ENCODE measurements around the gene ABHD1. TPM values are rescaled to one million over a fixed set of nuclear protein-coding genes. Genes with fewer than 3 reads are reported as not detected.

The ABHD1 gene
- total RNA-seq, 2 donors from 2014 or later = 0.33 TPM; not detected in 1

DNA sequence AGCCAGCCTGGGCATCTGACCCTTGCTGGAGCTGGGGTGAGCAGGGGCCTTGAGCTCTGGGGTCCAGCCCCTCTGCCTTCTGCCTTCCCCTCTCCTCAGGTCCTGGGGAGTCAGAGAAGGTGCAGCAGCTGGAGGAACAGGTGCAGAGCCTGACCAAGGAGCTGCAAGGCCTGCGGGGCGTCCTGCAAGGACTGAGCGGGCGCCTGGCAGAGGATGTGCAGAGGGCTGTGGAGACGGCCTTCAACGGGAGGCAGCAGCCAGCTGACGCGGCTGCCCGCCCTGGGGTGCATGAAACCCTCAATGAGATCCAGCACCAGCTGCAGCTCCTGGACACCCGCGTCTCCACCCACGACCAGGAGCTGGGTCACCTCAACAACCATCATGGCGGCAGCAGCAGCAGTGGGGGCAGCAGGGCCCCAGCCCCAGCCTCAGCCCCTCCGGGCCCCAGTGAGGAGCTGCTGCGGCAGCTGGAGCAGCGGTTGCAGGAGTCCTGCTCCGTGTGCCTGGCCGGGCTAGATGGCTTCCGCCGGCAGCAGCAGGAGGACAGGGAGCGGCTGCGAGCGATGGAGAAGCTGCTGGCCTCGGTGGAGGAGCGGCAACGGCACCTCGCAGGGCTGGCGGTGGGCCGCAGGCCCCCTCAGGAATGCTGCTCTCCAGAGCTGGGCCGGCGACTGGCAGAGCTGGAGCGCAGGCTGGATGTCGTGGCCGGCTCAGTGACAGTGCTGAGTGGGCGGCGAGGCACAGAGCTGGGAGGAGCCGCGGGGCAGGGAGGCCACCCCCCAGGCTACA lies 41.4 kb upstream of the ABHD1 start:
- Histone ChIP-seq H3K9me3 (no peaks in the 10 kb centered on the region), H3K4me3 (no peak overlapping the region), H3K36me3 (replicated peaks in 1 of 2; ENCODE audit: insufficient read depth in 1 of 2, low read depth in 2 of 2) (no peaks in the 10 kb centered on the region), H3K4me1 (peaks cover 34% of the 10 kb centered on the region), H3K27ac (peak overlapping the region in 2 of 4 donors; percentile 89 to 90), H3K27me3 (no peaks in the 10 kb centered on the region)
- TF ChIP-seq, protein P1, sequence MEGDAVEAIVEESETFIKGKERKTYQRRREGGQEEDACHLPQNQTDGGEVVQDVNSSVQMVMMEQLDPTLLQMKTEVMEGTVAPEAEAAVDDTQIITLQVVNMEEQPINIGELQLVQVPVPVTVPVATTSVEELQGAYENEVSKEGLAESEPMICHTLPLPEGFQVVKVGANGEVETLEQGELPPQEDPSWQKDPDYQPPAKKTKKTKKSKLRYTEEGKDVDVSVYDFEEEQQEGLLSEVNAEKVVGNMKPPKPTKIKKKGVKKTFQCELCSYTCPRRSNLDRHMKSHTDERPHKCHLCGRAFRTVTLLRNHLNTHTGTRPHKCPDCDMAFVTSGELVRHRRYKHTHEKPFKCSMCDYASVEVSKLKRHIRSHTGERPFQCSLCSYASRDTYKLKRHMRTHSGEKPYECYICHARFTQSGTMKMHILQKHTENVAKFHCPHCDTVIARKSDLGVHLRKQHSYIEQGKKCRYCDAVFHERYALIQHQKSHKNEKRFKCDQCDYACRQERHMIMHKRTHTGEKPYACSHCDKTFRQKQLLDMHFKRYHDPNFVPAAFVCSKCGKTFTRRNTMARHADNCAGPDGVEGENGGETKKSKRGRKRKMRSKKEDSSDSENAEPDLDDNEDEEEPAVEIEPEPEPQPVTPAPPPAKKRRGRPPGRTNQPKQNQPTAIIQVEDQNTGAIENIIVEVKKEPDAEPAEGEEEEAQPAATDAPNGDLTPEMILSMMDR (IDR thresholded peaks at IDR 0.05) = no peak
- TF ChIP-seq POLR2A (IDR thresholded peaks at IDR 0.05) = no peak
- ATAC-seq (no peak), DNase-seq (no peak)
- intact Hi-C loops (cut with DNase I) = no loop called here
- 84 to 86% methylated on average over 5 to 33 of the region's 38 CpGs for WGBS, 2 donors

DNA sequence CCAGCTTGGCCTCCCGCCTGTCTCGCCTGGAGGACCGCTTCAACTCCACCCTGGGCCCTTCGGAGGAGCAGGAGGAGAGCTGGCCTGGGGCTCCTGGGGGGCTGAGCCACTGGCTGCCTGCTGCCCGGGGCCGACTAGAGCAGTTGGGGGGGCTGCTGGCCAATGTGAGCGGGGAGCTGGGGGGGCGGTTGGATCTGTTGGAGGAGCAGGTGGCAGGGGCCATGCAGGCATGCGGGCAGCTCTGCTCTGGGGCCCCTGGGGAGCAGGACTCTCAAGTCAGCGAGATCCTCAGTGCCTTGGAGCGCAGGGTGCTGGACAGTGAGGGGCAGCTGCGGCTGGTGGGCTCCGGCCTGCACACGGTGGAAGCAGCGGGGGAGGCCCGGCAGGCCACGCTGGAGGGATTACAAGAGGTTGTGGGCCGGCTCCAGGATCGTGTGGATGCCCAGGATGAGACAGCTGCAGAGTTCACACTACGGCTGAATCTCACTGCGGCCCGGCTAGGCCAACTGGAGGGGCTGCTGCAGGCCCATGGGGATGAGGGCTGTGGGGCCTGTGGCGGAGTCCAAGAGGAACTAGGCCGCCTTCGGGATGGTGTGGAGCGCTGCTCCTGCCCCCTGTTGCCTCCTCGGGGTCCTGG lies 40.7 kb upstream of the ABHD1 start:
- no peaks in the 10 kb centered on the region for H3K27me3 ChIP-seq
- H3K9me3 ChIP-seq = no peaks in the 10 kb centered on the region
- intact Hi-C loops (cut with DNase I) = no loop called here
- DNase-seq (no peak), ATAC-seq (no peak)
- TF ChIP-seq, protein P1 (IDR thresholded peaks at IDR 0.05) = no peak
- no peak for TF ChIP-seq POLR2A (IDR thresholded peaks at IDR 0.05)
- peaks cover 39% of the 10 kb centered on the region for H3K4me1 ChIP-seq
- no peak overlapping the region for H3K4me3 ChIP-seq
- no peak overlapping the region for H3K27ac ChIP-seq
- WGBS, 2 donors = 79 to 85% methylated on average over 11 to 21 of the region's 27 CpGs
- no peaks in the 10 kb centered on the region for H3K36me3 ChIP-seq (replicated peaks in 1 of 2; ENCODE audit: insufficient read depth in 1 of 2, low read depth in 2 of 2)

DNA sequence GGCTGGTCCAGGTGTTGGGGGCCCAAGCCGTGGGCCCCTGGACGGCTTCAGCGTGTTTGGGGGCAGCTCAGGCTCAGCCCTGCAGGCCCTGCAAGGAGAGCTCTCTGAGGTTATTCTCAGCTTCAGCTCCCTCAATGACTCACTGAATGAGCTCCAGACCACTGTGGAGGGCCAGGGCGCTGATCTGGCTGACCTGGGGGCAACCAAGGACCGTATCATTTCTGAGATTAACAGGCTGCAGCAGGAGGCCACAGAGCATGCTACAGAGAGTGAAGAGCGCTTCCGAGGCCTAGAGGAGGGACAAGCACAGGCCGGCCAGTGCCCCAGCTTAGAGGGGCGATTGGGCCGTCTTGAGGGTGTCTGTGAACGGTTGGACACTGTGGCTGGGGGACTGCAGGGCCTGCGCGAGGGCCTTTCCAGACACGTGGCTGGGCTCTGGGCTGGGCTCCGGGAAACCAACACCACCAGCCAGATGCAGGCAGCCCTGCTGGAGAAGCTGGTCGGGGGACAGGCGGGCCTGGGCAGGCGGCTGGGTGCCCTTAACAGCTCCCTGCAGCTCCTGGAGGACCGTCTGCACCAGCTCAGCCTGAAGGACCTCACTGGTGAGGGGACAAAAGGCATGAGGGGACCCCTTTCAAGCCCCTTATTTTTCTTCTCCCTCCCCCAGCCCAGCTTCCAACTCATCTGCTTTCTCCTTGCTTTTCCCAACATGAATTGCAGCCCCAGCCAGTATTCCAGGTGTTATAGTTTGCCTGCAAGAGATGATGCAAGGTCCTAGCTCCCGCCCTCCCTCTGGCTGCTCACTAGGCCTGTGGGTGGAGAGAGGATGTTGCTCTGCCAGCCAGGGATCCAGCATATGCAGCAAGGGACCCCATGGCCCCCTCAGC lies 40.0 kb upstream of the ABHD1 start:
- ATAC-seq (no peak), DNase-seq (no peak)
- WGBS, 2 donors = 79 to 80% methylated on average over 8 to 20 of the region's 20 CpGs
- Histone ChIP-seq H3K9me3 (no peaks in the 10 kb centered on the region), H3K36me3 (replicated peaks in 1 of 2; ENCODE audit: insufficient read depth in 1 of 2, low read depth in 2 of 2) (no peaks in the 10 kb centered on the region), H3K27ac (no peak overlapping the region), H3K4me1 (peaks cover 39% of the 10 kb centered on the region), H3K4me3 (no peak overlapping the region), H3K27me3 (no peaks in the 10 kb centered on the region)
- TF ChIP-seq, protein P1 (IDR thresholded peaks at IDR 0.05) = no peak
- no peak for TF ChIP-seq POLR2A (IDR thresholded peaks at IDR 0.05)
- intact Hi-C loops (cut with DNase I) = no loop called here

DNA sequence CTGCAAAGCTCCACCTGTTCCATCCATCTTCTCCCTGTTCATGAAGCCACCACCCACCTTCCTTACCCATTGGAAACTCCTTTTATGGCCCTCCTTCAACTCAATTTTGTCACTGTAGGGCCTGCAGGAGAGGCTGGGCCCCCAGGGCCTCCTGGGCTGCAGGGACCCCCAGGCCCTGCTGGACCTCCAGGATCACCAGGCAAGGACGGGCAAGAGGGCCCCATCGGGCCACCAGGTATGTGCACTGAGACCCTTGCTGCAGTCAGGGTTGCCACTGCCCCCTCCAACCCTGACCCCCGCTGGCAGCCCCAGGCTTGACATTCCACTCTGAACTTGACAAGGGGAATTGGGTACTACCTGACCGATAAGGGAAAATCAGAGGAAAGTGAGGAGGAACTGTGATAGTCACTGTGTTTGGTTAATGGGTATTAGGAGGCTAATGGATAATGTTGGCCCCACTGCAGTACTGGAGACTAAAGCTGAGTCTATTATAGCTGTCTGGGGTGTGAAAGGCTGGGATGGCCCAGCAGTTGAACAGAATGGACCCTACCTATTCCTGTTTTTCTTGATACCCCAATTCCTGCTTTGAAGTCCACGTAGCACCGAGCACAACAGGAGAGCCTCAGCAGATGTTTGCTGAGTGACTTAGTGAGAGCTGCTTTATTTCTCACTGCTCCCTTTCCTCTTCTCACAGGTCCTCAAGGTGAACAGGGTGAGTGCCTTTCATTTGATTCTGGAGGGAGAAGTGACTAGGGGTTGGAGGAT lies 39.1 kb upstream of the ABHD1 start:
- DNase-seq = no peak
- H3K4me1 ChIP-seq = peaks cover 39% of the 10 kb centered on the region
- WGBS, 2 donors = 66% methylated on average over 5 to 6 of the region's 6 CpGs
- H3K36me3 ChIP-seq (replicated peaks in 1 of 2; ENCODE audit: insufficient read depth in 1 of 2, low read depth in 2 of 2) = no peaks in the 10 kb centered on the region
- intact Hi-C loops (cut with DNase I) = no loop called here
- no peaks in the 10 kb centered on the region for H3K9me3 ChIP-seq
- no peak overlapping the region for H3K27ac ChIP-seq
- ATAC-seq = no peak
- TF ChIP-seq POLR2A (IDR thresholded peaks at IDR 0.05) = no peak
- TF ChIP-seq, protein P1 (IDR thresholded peaks at IDR 0.05) = no peak
- H3K4me3 ChIP-seq = no peak overlapping the region
- H3K27me3 ChIP-seq = no peaks in the 10 kb centered on the region

All from body of pancreas (tissue), 4 donors.